ENCODE data around the gene MT1X.

GRCh38 chr16:56682703-56683397 lies 580 bp downstream of the MT1X start:
- TF ChIP-seq, protein P1, sequence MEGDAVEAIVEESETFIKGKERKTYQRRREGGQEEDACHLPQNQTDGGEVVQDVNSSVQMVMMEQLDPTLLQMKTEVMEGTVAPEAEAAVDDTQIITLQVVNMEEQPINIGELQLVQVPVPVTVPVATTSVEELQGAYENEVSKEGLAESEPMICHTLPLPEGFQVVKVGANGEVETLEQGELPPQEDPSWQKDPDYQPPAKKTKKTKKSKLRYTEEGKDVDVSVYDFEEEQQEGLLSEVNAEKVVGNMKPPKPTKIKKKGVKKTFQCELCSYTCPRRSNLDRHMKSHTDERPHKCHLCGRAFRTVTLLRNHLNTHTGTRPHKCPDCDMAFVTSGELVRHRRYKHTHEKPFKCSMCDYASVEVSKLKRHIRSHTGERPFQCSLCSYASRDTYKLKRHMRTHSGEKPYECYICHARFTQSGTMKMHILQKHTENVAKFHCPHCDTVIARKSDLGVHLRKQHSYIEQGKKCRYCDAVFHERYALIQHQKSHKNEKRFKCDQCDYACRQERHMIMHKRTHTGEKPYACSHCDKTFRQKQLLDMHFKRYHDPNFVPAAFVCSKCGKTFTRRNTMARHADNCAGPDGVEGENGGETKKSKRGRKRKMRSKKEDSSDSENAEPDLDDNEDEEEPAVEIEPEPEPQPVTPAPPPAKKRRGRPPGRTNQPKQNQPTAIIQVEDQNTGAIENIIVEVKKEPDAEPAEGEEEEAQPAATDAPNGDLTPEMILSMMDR (conservative IDR thresholded peaks at IDR 0.05; ENCODE audit: low read depth, low read length) = no peak
- TF ChIP-seq EZH2 (IDR thresholded peaks at IDR 0.05; ENCODE audit: borderline replicate concordance, low read depth, low read length, poor library complexity, severe bottlenecking) = no peak
